K562 (cell line): Measurements from ENCODE around the gene PACSIN1. TPM values are rescaled to one million over a fixed set of nuclear protein-coding genes. Genes with fewer than 3 reads are reported as not detected.

Experiments
- ATAC-seq: fragments of 200-7000 bp; cut with Tn5 transposase; 3 replicates; pipeline ENCODE4 v1.9.1; 2020; ENCODE audit warnings: moderate library complexity
- BruUV-seq: library from RNA; stranded (reverse); fragments of 400-500 nt; replicated peaks from 2 replicates; lab custom pipeline; 2021; lab: Mats Ljungman, UMichigan
- CTCF ChIA-PET: fragments of 300-600 bp; formaldehyde crosslinking; extraction: SDS; loops from one replicate; lab custom pipeline; 2021; ENCODE audit warnings: low intra/inter-chr PET ratio; lab: Yijun Ruan, JAX
- POLR2A ChIA-PET: fragments of 300-600, 350-650 bp; sonication (Branson Sonifier 250); formaldehyde crosslinking; extraction: SDS; loops from one replicate; lab custom pipeline; 2021; ENCODE audit warnings: antibody characterized with exemption, inconsistent platforms; lab: Yijun Ruan, JAX
- DNase-seq, 4 experiments: peaks; one replicate each; pipeline versions ENCODE4 v3.0.0 to v3.0.0-alpha.2; 2011 to 2018; ENCODE audit warnings: low spot score in 3 of 4, mixed read lengths in 3 of 4; ENCODE audit errors: extremely low read depth in 1 of 4
- FAIRE-seq: peaks from 2 replicates; lab custom pipeline; 2011; peaks lifted over from hg19 to GRCh38; lab: Jason Lieb, UNC
- H2AFZ ChIP-seq: 2 replicates; pipeline ENCODE4 v1.6.0; 2011; ENCODE audit warnings: low read depth, low read length, control low read depth, inconsistent platforms
- H3K27ac ChIP-seq: fragments of 200-600 bp; 3 replicates; pipeline ENCODE4 v1.8.0; 2011; ENCODE audit warnings: low read depth, mild to moderate bottlenecking, control low read depth, inconsistent platforms, low read length, moderate library complexity, mixed read lengths; ENCODE audit errors: extremely low read depth
- H3K27me3 ChIP-seq, 2 experiments: fragments of 300-600 bp in 1 of 2; 2 replicates in 1 of 2; 3 replicates in 1 of 2; pipeline versions ENCODE4 v1.6.0 to v1.8.0; 2011; ENCODE audit warnings: inconsistent platforms in 2 of 2, low read length in 2 of 2, mild to moderate bottlenecking in 1 of 2, mixed read lengths in 1 of 2, moderate library complexity in 1 of 2; ENCODE audit not compliant: control insufficient read depth in 2 of 2, insufficient read depth in 2 of 2
- H3K36me3 ChIP-seq: fragments of 300-600 bp; 3 replicates; pipeline ENCODE4 v1.8.0; 2011; ENCODE audit warnings: mild to moderate bottlenecking, low read length, inconsistent platforms; ENCODE audit not compliant: control insufficient read depth, insufficient read depth
- H3K4me1 ChIP-seq, 2 experiments: fragments of 200-600 bp in 1 of 2; replicated peaks in 1 of 2; 2 replicates in 1 of 2; 3 replicates in 1 of 2; pipeline versions ENCODE4 v1.5.1 to v1.8.0; 2011; ENCODE audit warnings: inconsistent platforms in 2 of 2, low read length in 2 of 2, mild to moderate bottlenecking in 1 of 2, mixed read lengths in 1 of 2, moderate library complexity in 1 of 2; ENCODE audit not compliant: control insufficient read depth in 2 of 2, insufficient read depth in 2 of 2
- H3K4me2 ChIP-seq: 2 replicates; pipeline ENCODE4 v1.6.1; 2011; ENCODE audit warnings: low read length, control low read depth, inconsistent platforms, mixed read lengths; ENCODE audit not compliant: insufficient read depth
- H3K4me3 ChIP-seq: fragments of 200-600 bp; sonication (generic), shearing (Covaris generic); 2 replicates; pipeline ENCODE4 v1.5.1; 2016; ENCODE audit warnings: control low read depth, inconsistent platforms
- H3K79me2 ChIP-seq: fragments of 200-600 bp; 3 replicates; pipeline ENCODE4 v1.8.0; 2011; ENCODE audit warnings: low read length, inconsistent platforms; ENCODE audit not compliant: control insufficient read depth, insufficient read depth
- H3K9ac ChIP-seq, 2 experiments: 2 replicates each; pipeline versions ENCODE4 v1.6.0 to v1.6.1; 2011; ENCODE audit warnings: low read depth in 2 of 2, low read length in 2 of 2, control low read depth in 1 of 2, inconsistent platforms in 1 of 2, mild to moderate bottlenecking in 1 of 2, mixed read lengths in 1 of 2; ENCODE audit not compliant: insufficient read depth in 1 of 2
- H3K9me1 ChIP-seq: one replicate; pipeline ENCODE4 v1.6.0; 2011; ENCODE audit warnings: inconsistent platforms, mild to moderate bottlenecking, low read length, moderate library complexity; ENCODE audit not compliant: control insufficient read depth, insufficient read depth
- H3K9me3 ChIP-seq: replicated peaks from 2 replicates; pipeline ENCODE4 v1.5.1; 2011; ENCODE audit warnings: low read depth, low read length, inconsistent platforms; ENCODE audit not compliant: control insufficient read depth, insufficient read depth
- H4K20me1 ChIP-seq: replicated peaks from 2 replicates; pipeline ENCODE4 v1.6.1; 2011; ENCODE audit warnings: low read length, inconsistent platforms, mixed read lengths; ENCODE audit not compliant: control insufficient read depth, insufficient read depth
- ARID1B ChIP-seq: fragments of 450-650 bp; IDR thresholded peaks from 2 replicates; pipeline ENCODE4 v1.6.1; 2016; ENCODE audit warnings: antibody characterized with exemption, mild to moderate bottlenecking, inconsistent platforms
- DMBX1 ChIP-seq: fragments of 250-450 bp; sonication (Bioruptor Pico); IDR thresholded peaks from 2 replicates; pipeline ENCODE4 v1.8.0; 2022; ENCODE audit warnings: inconsistent platforms, mild to moderate bottlenecking, moderate library complexity, borderline replicate concordance
- DPF2 ChIP-seq: fragments of 450-650 bp; IDR thresholded peaks from 2 replicates; pipeline ENCODE4 v1.6.1; 2016
- ETV1 ChIP-seq: fragments of 450-650 bp; conservative IDR thresholded peaks from 2 replicates; pipeline ENCODE4 v1.6.1; 2016; ENCODE audit warnings: missing genetic modification characterization, control low read depth, low read depth, missing compliant biosample characterization
- FOXO4 ChIP-seq: fragments of 450-650 bp; formaldehyde crosslinking; IDR thresholded peaks from 2 replicates; pipeline ENCODE4 v1.4.0; 2020; ENCODE audit warnings: mild to moderate bottlenecking, moderate library complexity
- HMGXB4 ChIP-seq: sonication (generic); formaldehyde crosslinking; IDR thresholded peaks from 2 replicates; pipeline ENCODE4 v1.8.1; 2023; ENCODE audit warnings: mild to moderate bottlenecking, missing genetic modification reagents
- KDM1A ChIP-seq, 2 experiments: fragments of 450-650 bp; IDR thresholded peaks; 2 replicates each; pipeline ENCODE4 v1.6.1; 2016; ENCODE audit warnings: mild to moderate bottlenecking in 2 of 2
- LCOR ChIP-seq: sonication (generic); formaldehyde crosslinking; IDR thresholded peaks from 2 replicates; pipeline ENCODE4 v1.8.0; 2022; ENCODE audit warnings: mild to moderate bottlenecking, missing genetic modification reagents
- REST ChIP-seq, 2 experiments: fragments of 450-650 bp; formaldehyde crosslinking in 1 of 2; IDR thresholded peaks; 2 replicates each; pipeline versions ENCODE4 v1.4.0 to v1.6.1; 2014 to 2020; ENCODE audit warnings: mild to moderate bottlenecking in 2 of 2, borderline replicate concordance in 1 of 2, low read depth in 1 of 2
- SIRT6 ChIP-seq: IDR thresholded peaks from one replicate; pipeline ENCODE4 v1.6.1; 2012; ENCODE audit warnings: low read depth, mild to moderate bottlenecking, control low read depth, inconsistent platforms, low read length, moderate library complexity
- SMARCA5 ChIP-seq: fragments of 450-650 bp; IDR thresholded peaks from 2 replicates; pipeline ENCODE4 v1.6.1; 2016
- ZNF354B ChIP-seq: fragments of 250-450 bp; sonication (Bioruptor Pico); IDR thresholded peaks from 2 replicates; pipeline ENCODE4 v1.4.0; 2020
- WGBS: fragments of 100-300 bp; shearing (Covaris generic); methylation state at CpG from one replicate; pipeline ENCODE4 v1.1.6; 2016; ENCODE audit warnings: low coverage, mixed read lengths; ENCODE audit not compliant: insufficient coverage; ENCODE audit errors: missing lambda C conversion rate; 5-methylcytosine and 5-hydroxymethylcytosine counted together
- in situ Hi-C: fragments of 300-500 bp; cut with MboI; formaldehyde crosslinking; loops from 4 replicates; pipeline ENCODE4 v1.15.0; 2018; ENCODE audit warnings: inconsistent platforms, mixed read lengths
- intact Hi-C: fragments of 100-400 bp; cut with micrococcal nuclease; formaldehyde crosslinking; loops from 2 replicates; pipeline ENCODE4 v1.14.2; 2022
- polyA plus RNA-seq, 8 experiments: library from polyadenylated mRNA; depleted of rRNA in 4 of 8; stranded (reverse) in 5 of 8; unstranded in 3 of 8; fragments of >200 nt; fragmentation: Nextera tagmentation in 2 of 8; fragmentation: Illumina TruSeq in 1 of 8; extraction: Ambion mirVana in 2 of 8; extraction: Trizol in 1 of 8; gene quantifications; 2 replicates each; pipeline versions ENCODE4 v1.2.1 to v1.2.3, GENCODE V29; 2011 to 2014; ENCODE audit warnings: inconsistent platforms in 1 of 8, missing spikeins in 1 of 8
- total RNA-seq, 7 experiments: library from RNA; depleted of rRNA in 6 of 7; stranded (reverse); fragments of >200 nt in 6 of 7; fragmentation: Illumina TruSeq in 2 of 7; extraction: Trizol in 2 of 7; gene quantifications; 2 replicates each; pipeline versions ENCODE4 v1.2.1 to v1.2.3, GENCODE V29; 2011 to 2021; ENCODE audit warnings: low replicate concordance in 1 of 7

Gene PACSIN1
- total and polyA plus RNA-seq, 9 of the 15 experiments (the other 6 are each of a cell fraction or from before 2014, with no cell fraction given): 0.01 to 1.7 (median 0.45) TPM

- Histone ChIP-seq H3K27me3 (no peaks in the 10 kb centered on the region), H3K9ac (peak overlapping the region in 1 of 2 experiments; percentile 60; a peak in 1 of 4 replicates), H4K20me1 (no peaks in the 10 kb centered on the region; the same call in 1 of the 2 replicates), H3K4me2 (no peak overlapping the region), H3K36me3 (no peaks in the 10 kb centered on the region), H2AFZ (no peak overlapping the region), H3K4me3 (no peak overlapping the region), H3K9me3 (no peaks in the 10 kb centered on the region), H3K27ac (no peak overlapping the region), H3K4me1 (peaks cover 11 to 43% of the 10 kb centered on the region in 2 experiments; a peak in 4 of 5 replicates), H3K9me1 (no peaks in the 10 kb centered on the region), H3K79me2 (no peaks in the 10 kb centered on the region)
- WGBS: 59% methylated on average over 6 of the region's 6 CpGs
- ATAC-seq (no peak), DNase-seq (no peak), FAIRE-seq (no peak)
- no TSS peak for BruUV-seq
- intact Hi-C loops (no loop called here), in situ Hi-C loops (no loop called here)
- CTCF ChIA-PET: no interaction called here
- POLR2A ChIA-PET: interaction anchor here (0.9 to 1.7 kb wide), 4 partner anchors 8 to 149 kb away, joined by 3 to 6 read pairs (median 3); no protein-coding TSS in a partner anchor
- TF ChIP-seq KDM1A (IDR thresholded peaks at IDR 0.05): peak; percentile 68 to 91
- no peak for TF ChIP-seq ETV1 (tag)
- TF ChIP-seq DPF2: no peak
- no peak for TF ChIP-seq SIRT6
- no peak for TF ChIP-seq LCOR (CRISPR knock-in tag)
- TF ChIP-seq ARID1B: no peak
- TF ChIP-seq FOXO4 (CRISPR knock-in tag): no peak
- no peak for TF ChIP-seq REST (IDR thresholded peaks at IDR 0.05; ENCODE audit: borderline replicate concordance)
- no peak for TF ChIP-seq REST (CRISPR knock-in tag; IDR thresholded peaks at IDR 0.05; ENCODE audit: low read depth)
- TF ChIP-seq DMBX1 (CRISPR knock-in tag): no peak
- TF ChIP-seq ZNF354B (CRISPR knock-in tag): no peak
- 0 out of 2 replicates have a peak, but pooled peaks have one; percentile 38 for TF ChIP-seq HMGXB4 (CRISPR knock-in tag)
- TF ChIP-seq SMARCA5: peak; percentile 95
Observed at GRCh38 chr6:34572585-34572984, 106.7 kb downstream of the PACSIN1 start.
